Measurements from ENCODE around the gene LCN6.

The LCN6 gene

DNA sequence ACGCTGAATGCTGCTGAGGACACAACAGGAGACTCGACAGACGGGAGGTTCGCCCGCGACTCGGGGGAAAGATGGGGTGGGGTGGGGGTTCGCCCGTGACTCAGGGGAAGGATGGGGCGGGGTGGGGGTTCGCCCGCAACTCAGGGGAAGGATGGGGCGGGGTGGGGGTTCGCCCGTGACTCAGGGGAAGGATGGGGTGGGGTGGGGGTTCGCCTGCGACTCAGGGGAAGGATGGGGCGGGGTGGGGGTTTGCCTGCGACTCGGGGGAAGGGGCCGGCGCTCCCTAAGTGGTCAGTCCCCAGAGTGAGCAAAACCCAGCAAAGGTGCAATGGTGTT is 2.2 kb downstream of the LCN6 start:
- no peak for TF ChIP-seq CTCF (conservative IDR thresholded peaks at IDR 0.05; ENCODE audit: low read depth, low read length)
- no peak for DNase-seq (ENCODE audit: low read depth)

DNA sequence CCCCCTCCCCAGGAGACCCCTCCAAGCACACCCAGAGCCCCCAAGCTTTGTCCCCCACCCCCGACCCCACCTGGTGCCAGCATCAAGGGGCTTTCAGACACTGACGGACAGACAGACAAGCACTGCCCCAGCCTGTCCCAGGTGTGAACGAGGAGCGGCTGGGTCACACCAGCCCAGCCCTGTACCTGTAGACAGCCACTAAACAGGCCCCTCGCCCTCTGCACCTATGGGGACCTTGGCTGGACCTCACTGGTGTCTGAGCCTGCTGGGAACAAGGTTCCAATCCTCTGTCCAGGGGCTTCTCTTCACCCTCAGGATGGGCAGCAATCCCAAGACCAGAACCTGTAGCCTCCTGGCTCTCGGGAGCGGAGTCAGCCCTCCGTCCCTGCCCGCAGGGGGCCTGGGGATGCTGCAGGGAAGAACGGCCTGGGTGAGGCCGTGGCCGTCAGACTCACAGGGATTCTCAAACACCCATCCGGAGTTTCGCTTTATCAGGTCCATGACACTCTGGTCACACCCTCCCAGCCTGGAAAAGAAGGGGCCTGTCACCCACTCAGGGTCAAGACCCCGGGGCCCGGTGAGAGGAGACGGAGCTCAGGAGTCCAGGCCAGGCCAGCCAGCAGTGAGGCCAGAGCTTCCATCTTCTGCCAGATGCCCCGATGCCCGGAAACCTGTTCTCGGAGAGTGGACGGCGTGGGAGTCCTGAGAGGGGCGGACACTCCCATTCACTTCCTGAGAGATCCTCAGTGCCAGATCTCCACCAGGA is 2.8 kb downstream of the LCN6 start:
- TF ChIP-seq CTCF (conservative IDR thresholded peaks at IDR 0.05; ENCODE audit: low read depth, low read length): no peak
- no peak for DNase-seq (ENCODE audit: low read depth)
- H3K4me3 ChIP-seq (ENCODE audit: low read depth, low read length): no peak overlapping the region

More for the DNA sequence above, 2.2 kb downstream of the LCN6 start:
- no peak overlapping the region for H3K4me3 ChIP-seq (ENCODE audit: low read depth, low read length)

- no peak for TF ChIP-seq CTCF (conservative IDR thresholded peaks at IDR 0.05; ENCODE audit: low read depth, low read length)
- H3K4me3 ChIP-seq (ENCODE audit: low read depth, low read length): no peak overlapping the region
- DNase-seq (ENCODE audit: low read depth): no peak
Measured at GRCh38 chr9:136744773-136745172, 3.6 kb downstream of the LCN6 start.

DNA sequence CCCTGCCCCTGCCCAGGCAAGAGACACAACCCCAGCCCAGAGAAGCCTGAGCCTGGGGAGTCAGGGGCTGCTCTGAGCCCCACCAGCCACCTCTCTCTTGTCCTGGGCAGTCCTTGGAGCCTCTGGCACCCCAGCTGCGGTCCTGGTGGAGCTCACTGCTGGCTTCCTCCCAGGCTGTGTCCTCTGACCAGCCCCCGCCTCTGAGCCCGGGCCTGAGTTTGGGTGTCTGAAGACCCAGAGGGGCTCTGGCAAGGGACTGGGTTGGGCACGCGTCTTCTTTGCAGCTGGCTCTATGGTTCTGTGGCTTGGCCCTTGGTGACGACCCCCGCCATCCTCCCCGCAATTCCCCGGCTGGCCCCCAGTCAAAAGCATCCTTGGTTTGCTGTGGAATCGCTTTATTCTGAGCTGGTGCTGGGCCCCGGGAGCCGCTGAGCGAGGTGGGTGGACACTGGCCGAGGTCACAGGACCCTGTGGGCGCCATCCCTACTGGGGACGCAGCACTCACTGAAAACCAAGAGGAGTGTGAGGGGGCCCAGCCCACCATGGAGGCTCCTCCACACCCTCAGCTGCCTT is 4.6 kb downstream of the LCN6 start:
- no peak overlapping the region for H3K4me3 ChIP-seq (ENCODE audit: low read depth, low read length)
- no peak for TF ChIP-seq CTCF (conservative IDR thresholded peaks at IDR 0.05; ENCODE audit: low read depth, low read length)
- DNase-seq (ENCODE audit: low read depth): no peak

DNA sequence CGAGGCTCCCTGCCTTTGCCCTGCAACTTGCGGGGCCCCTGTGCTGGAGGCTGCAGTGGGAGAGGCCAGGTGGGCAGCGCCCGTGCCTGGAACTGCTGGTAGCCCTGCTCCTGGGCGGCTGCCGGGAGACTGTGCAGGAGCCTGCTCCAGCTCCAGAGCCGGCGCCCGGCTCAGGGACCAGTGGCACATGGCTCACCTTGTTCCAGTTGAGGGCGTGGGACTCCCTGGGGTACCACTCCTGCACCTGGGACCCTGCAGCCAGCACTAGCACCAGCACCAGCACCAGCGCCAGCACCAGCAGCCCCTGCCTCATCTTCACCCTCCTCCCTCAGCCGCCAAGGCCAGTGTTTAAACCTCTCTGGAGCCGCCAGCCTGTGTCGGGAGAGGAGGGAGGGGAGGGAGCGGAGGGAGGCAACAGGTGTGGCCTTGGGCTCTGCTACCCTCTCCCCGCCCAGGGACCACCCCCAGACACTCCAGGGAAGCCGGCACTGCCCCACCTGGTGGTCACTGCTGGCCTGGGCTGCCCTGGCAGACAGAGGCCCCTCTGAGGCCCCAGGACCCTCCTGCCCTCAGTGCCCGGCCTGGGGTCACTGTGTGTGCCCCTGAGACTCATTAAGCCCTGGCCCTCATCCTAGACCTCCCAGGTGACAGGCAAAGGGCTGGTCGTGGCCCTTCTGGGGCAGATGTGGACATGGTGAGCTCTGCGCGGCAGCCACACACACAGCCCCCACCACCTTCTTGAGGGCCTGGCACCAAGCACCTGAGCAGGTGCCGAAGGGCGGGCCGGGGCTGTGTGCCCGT is 5.5 kb downstream of the LCN6 start, which contains the start of gene LCN10:
Gene LCN10, minus strand, starts transcription at position 350 of the 801 bp plus-strand sequence. Its CDS starts 37 bp downstream, at position 313.
- TF ChIP-seq CTCF (conservative IDR thresholded peaks at IDR 0.05; ENCODE audit: low read depth, low read length): peak; percentile 50
- DNase-seq (ENCODE audit: low read depth): no peak
- no peak within 1 kb of the TSS for H3K4me3 ChIP-seq (ENCODE audit: low read depth, low read length)

GRCh38 chr9:136741883-136742571 is 6.3 kb downstream of the LCN6 start:
- DNase-seq (ENCODE audit: low read depth): no peak
- no peak overlapping the region for H3K4me3 ChIP-seq (ENCODE audit: low read depth, low read length)
- TF ChIP-seq CTCF (conservative IDR thresholded peaks at IDR 0.05; ENCODE audit: low read depth, low read length): no peak

Measured in choroid plexus epithelial cell (primary cell).